Stimulated activated naive CD8-positive, alpha-beta T cell treated with anti-CD3 and anti-CD28 coated beads, Interleukin-15, Interleukin-2, amounts not matched to agents 100 ng/mL and 50 ng/mL, for 24 hours (primary cell): ENCODE measurements around the gene DTYMK.

Experiments used
- H3K27ac Mint-ChIP-seq: one replicate; pipeline ENCODE4 v1.8.0; 2021; ENCODE audit warnings: mild to moderate bottlenecking, mixed read lengths
- H3K27me3 Mint-ChIP-seq: one replicate; pipeline ENCODE4 v1.8.0; 2021; ENCODE audit warnings: mixed read lengths
- H3K36me3 Mint-ChIP-seq: one replicate; pipeline ENCODE4 v1.8.0; 2021; ENCODE audit warnings: low read depth, mixed read lengths
- H3K4me1 Mint-ChIP-seq: one replicate; pipeline ENCODE4 v1.8.0; 2021; ENCODE audit warnings: low read depth, mixed read lengths
- H3K4me3 Mint-ChIP-seq: one replicate; pipeline ENCODE4 v1.8.0; 2021; ENCODE audit warnings: mild to moderate bottlenecking, mixed read lengths
- H3K9me3 Mint-ChIP-seq: one replicate; pipeline ENCODE4 v1.8.0; 2021; ENCODE audit warnings: mixed read lengths

Gene DTYMK

DNA sequence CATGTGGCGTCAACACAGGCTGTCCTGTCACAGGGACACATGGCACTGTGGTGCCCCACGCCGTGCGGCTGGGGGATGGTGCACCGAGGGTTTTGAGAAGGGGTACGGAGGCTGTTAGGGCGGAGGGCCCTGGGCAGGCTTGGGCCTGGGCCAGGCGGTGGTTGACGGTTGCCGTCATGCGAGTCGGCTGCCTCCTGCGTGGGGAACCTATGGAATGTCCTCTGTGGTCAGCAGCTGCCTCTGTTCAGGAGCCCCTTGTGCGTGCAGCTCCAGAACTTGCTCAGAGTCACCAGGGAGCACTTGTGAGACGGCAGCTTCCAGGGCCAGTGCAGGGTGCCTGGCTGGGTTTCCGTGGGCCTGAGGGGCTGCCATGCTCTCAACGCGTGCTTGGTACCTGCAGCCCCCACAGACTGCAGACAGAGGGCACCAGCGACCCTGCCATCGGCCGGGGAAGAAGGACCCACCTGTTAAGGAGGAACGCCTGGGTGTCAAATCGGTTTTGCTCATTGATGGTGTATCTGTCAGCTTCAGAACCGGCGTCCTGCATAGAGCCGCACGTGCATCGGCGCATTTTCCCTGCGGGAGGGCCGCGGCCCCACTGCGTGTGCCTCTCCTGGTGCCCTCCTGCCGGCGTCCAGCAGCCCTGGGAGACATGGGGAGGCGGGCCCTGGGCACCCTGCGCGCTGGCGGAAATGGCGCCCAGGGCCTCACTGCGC, 37.8 kb upstream of the DTYMK start:
- no peaks in the 10 kb centered on the region for H3K9me3 Mint-ChIP-seq
- no peaks in the 10 kb centered on the region for H3K27me3 Mint-ChIP-seq
- no peak overlapping the region for H3K4me3 Mint-ChIP-seq
- H3K36me3 Mint-ChIP-seq: peaks cover 40% of the 10 kb centered on the region
- no peak overlapping the region for H3K27ac Mint-ChIP-seq
- H3K4me1 Mint-ChIP-seq: peaks cover 3% of the 10 kb centered on the region

DNA sequence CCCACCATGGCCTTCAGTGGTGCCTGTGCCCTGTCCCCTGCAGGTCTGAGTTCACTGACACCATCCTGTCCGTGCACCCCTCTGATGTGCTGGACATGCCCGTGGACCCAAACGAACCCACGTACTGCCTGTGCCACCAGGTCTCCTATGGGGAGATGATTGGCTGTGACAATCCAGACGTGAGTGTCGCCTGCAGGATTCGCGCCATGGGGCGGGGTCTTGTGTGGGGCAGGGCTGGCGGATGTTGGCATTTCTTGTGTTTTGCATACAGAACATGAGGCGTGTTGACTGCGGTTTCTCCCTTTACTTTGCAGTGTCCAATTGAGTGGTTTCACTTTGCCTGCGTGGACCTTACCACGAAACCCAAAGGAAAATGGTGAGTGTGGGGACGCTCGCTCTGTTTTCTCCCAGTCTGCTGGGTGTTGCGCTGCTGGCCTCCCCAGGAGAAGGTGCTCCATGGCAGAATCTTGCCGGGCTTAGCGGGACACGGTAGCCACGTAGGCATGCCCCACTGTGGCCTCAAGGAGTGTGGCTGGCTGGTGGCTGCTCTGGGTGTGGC, 36.4 kb upstream of the DTYMK start:
- no peak overlapping the region for H3K27ac Mint-ChIP-seq
- peaks cover 41% of the 10 kb centered on the region for H3K36me3 Mint-ChIP-seq
- H3K4me1 Mint-ChIP-seq: no peaks in the 10 kb centered on the region
- no peak overlapping the region for H3K4me3 Mint-ChIP-seq
- no peaks in the 10 kb centered on the region for H3K27me3 Mint-ChIP-seq
- no peaks in the 10 kb centered on the region for H3K9me3 Mint-ChIP-seq

DNA sequence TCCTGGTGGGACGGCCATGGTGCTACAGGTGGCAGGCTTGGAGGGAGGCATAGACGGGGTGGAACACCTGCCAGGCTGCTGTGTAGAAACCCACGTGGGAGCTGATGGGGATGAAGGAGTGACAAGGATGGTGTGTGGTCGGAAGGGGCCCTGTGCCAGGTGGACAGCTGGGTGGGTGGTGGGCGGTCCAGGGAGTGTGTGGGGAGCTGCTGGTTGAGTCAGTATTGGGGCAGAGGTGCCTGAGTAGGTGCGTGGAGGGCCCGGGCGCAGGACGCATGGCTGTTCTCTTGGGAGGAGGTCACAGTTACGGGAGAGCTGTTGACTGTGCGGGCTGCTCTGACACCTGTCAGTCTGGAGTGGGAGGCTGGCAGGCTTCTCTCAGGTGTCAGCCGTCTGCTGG, 35.2 kb upstream of the DTYMK start:
- H3K4me3 Mint-ChIP-seq: no peak overlapping the region
- peaks cover 49% of the 10 kb centered on the region for H3K36me3 Mint-ChIP-seq

DNA sequence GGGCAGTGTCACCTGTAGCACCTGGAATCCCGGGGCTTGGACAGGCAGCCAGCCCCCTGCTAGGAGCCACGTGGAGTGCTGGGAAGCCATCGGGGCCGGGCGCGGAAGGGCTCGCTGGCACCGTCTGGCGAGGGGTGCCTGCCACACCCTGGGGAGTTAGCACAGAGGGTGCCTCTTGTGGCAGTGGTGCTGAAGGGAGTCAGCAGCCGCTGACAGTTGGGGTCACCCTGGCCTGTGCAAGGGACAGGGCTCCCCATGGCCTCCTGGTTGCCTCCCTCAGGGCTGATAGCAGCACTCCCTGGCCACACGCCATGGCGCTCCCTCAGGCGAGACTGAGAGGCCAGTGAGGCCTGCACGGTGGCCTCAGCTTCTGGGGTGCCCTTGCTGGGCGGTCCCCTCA, 33.9 kb upstream of the DTYMK start:
- no peak overlapping the region for H3K4me3 Mint-ChIP-seq
- peaks cover 50% of the 10 kb centered on the region for H3K36me3 Mint-ChIP-seq
- H3K27ac Mint-ChIP-seq: no peak overlapping the region
- H3K9me3 Mint-ChIP-seq: no peaks in the 10 kb centered on the region
- no peaks in the 10 kb centered on the region for H3K27me3 Mint-ChIP-seq
- H3K4me1 Mint-ChIP-seq: no peaks in the 10 kb centered on the region

More for the DNA sequence above, 35.2 kb upstream of the DTYMK start:
- no peaks in the 10 kb centered on the region for H3K27me3 Mint-ChIP-seq
- peak overlapping the region; percentile 31 for H3K27ac Mint-ChIP-seq
- no peaks in the 10 kb centered on the region for H3K9me3 Mint-ChIP-seq
- no peaks in the 10 kb centered on the region for H3K4me1 Mint-ChIP-seq

DNA sequence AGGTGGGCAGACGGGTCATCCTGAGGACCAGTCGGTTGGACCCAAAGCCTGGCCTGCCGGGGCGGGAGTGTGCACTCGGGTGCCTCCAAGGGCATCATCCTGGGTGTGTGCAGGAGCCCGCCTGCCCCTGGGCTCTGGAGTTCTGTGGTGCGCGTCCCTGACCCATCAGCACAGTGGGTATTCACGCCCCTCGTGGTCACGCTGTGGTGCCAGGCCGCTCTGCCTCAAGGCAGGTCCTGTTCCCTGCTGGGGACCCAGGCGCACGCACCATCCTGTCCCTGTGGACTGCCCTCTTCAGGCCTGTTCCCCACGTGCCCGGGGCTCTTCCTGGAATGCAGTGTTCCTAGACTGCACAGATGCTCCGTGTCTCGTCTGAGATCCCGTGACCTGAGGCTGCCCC, 33.5 kb upstream of the DTYMK start:
- H3K27me3 Mint-ChIP-seq: no peaks in the 10 kb centered on the region
- H3K27ac Mint-ChIP-seq: no peak overlapping the region
- H3K36me3 Mint-ChIP-seq: peaks cover 48% of the 10 kb centered on the region
- H3K9me3 Mint-ChIP-seq: no peaks in the 10 kb centered on the region
- H3K4me1 Mint-ChIP-seq: no peaks in the 10 kb centered on the region
- H3K4me3 Mint-ChIP-seq: no peak overlapping the region

DNA sequence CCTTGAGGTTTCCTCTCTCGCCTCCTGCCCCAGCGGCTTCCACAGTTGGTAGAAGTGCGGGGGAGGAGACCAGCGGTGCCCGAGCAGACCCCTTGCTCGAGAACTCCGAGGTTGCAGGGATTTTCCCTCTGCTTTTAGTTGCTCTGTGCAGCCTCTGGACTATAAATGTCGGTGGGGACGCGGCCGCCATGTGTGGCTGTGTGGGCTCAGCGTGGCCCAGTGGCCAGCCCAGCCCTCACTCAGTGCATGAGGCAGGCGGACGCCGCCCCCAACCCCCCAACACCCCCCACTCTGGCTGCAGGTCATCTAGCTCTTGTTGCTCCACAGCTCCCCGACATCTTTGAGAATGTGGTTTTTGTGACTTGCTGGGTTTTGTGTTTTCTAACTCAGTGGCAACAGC, 32.5 kb upstream of the DTYMK start:
- H3K4me1 Mint-ChIP-seq: no peaks in the 10 kb centered on the region
- peaks cover 53% of the 10 kb centered on the region for H3K36me3 Mint-ChIP-seq
- no peaks in the 10 kb centered on the region for H3K27me3 Mint-ChIP-seq
- no peaks in the 10 kb centered on the region for H3K9me3 Mint-ChIP-seq
- no peak overlapping the region for H3K27ac Mint-ChIP-seq
- H3K4me3 Mint-ChIP-seq: no peak overlapping the region

DNA sequence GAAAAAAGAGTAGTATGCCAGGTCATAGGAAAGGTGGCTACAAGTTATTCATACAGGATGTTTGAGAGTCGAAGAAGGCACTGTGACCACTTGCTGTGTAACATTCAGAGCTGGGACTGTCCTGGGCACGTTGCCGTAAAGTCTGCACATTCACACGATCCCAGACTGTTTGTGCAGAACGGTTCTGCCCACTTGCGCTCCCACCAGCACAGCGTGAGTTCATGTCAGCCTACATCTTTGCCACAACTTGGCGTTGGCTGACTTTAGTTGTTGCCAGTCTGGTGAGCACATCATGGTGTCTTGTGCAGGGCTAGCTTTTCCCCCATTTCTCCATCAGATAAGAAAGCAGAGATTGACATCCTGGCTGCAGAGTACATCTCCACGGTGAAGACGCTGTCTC, 22.3 kb upstream of the DTYMK start:
- H3K4me1 Mint-ChIP-seq: peaks cover 6% of the 10 kb centered on the region
- no peak overlapping the region for H3K27ac Mint-ChIP-seq
- H3K9me3 Mint-ChIP-seq: no peaks in the 10 kb centered on the region
- H3K27me3 Mint-ChIP-seq: no peaks in the 10 kb centered on the region
- H3K36me3 Mint-ChIP-seq: peaks cover 73% of the 10 kb centered on the region
- no peak overlapping the region for H3K4me3 Mint-ChIP-seq

DNA sequence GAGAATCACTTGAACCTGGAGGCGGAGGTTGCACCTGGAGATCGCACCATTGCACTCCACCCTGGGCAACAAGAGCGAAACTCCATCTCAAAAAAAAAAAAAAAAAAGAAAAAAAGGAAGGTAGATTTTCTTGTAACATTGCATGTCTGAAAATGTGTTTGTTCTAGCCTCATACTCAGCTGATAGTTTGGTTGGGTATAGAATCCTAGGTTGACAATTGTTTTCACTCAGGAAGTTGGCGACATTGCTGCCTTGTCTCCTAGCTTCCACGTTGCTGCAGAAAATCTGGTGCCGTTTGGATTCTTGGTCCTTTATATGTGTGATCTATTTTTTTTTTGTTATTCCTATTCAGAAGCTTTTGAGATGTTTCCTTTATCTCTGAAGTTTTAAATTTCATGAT, 19.9 kb upstream of the DTYMK start:
- no peaks in the 10 kb centered on the region for H3K27me3 Mint-ChIP-seq
- peaks cover 17% of the 10 kb centered on the region for H3K4me1 Mint-ChIP-seq
- no peak overlapping the region for H3K4me3 Mint-ChIP-seq
- no peaks in the 10 kb centered on the region for H3K9me3 Mint-ChIP-seq
- H3K36me3 Mint-ChIP-seq: peaks cover 63% of the 10 kb centered on the region
- no peak overlapping the region for H3K27ac Mint-ChIP-seq

DNA sequence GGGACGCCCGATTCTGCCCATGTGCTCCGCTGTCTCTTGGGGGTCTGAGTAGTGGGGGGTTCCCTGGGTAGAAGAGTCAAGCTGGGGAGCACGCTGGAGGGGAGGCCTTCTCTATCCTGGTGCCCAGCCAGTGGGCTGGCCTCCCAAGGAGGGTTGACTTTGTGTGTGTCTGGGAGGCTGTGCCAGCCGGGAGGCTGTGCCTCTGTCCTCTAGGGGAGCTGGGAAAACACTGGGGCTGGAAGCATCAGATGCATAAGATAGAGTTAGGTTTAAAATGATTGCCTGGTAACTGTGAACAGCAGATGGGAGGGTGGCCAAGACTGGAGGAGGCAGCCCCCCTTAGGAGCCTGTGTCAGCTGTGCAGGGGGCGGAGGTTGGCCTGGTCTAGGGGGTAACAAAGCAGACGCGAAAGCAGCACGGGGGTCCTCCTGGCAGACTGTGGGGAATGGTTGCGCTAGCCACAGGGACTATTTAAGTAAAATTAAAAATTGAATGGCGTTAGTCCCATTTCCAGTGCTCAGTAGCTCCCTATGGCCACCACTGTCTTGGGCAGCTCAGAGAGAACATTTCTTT, 16.5 kb upstream of the DTYMK start:
- Mint-ChIP-seq H3K9me3 (no peaks in the 10 kb centered on the region), H3K27me3 (no peaks in the 10 kb centered on the region), H3K36me3 (peaks cover 43% of the 10 kb centered on the region), H3K4me1 (peaks cover 32% of the 10 kb centered on the region), H3K4me3 (peak overlapping the region; percentile 92), H3K27ac (peak overlapping the region; percentile 91)

DNA sequence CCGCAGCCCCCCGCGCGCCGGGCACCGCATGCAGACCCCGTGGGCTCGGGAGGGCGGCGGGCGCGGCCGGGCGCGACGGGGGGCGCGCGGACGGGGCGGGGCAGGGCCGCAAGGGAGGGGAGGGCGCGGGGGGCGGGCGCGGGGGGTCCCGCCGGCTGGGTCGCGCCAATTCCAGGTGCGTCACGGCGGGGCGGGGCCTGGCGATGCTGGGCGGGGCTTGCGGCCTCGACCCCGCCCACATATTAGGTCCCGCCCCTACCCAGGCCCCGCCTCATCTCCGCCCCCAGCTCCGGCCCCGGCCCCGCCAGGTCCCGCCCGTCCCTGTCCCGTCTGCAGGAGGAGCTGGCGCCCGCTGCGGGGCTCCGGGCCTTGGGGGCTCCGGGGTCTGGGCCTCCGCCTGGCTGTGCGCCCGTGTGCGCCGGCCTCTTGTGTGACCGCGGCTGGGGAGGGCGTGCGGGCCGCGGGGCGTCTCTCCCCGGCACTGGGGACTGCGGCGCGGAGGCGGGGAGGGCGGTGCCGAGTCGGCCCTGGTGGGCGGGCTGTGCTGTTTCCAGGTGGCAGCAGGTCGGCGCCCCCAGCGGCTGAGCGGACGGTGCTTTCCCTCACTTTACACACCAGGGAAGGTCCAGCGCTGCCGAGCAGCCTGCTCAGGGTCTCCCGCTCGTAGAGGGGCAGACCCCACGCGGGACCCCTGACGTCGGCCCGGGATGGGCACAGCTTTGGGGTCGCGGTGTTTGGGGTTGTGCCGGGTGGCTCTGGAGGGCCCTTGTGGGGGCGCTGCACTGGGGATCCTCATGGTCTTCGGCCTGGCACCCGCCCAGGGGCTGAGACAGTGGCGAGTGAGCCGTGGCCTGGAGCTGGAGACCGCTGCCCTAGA, 15.8 kb upstream of the DTYMK start:
- Mint-ChIP-seq H3K9me3 (no peaks in the 10 kb centered on the region), H3K4me3 (peak overlapping the region; percentile 92), H3K27ac (peak overlapping the region; percentile 91), H3K27me3 (no peaks in the 10 kb centered on the region), H3K4me1 (peaks cover 32% of the 10 kb centered on the region), H3K36me3 (peaks cover 39% of the 10 kb centered on the region)

DNA sequence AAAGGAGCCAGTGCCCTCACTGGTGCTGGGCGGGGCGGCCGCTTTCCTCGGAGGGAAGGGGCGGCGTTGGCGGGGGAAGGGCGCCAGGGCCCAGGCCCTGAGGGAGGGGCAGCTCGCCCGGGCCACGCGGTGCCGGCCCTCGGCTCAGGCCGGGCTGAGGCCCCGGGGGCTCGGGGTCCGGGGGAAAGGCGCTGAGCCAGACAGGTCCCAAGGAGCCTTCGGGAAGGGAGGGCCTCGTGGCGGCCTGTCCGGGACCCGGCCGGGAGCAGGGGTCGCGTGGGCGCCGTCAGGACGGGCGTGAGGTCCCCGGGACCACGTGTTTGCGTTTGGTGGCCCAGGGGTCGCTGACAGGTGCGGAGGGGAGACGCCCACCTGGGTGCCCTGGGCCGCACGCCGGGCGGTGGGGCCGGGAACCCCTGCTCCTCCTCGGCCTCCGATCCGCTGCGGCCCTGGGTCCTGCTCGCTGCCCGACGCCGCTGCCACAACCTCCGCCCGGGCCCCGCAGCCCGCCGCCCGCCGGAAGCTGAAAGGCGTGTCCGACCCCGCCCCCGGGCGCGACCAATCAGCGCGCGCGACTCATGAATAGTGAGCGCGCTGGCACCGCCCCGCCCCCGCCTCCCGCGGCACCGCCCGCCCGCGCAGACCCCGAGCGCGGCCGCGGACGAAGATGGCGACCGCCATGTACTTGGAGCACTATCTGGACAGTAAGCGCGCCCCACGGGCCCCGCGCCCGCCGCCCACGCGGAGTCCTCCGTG, 15.0 kb upstream of the DTYMK start, which contains the start of gene ING5:
Gene ING5, plus strand, starts transcription at position 641 of the 756 bp plus-strand sequence. Its CDS starts 27 bp downstream, at position 668.
- H3K27ac Mint-ChIP-seq: peak within 1 kb of the TSS; percentile 95
- H3K27me3 Mint-ChIP-seq: no peaks in the 10 kb centered on the region
- H3K4me1 Mint-ChIP-seq: peaks cover 32% of the 10 kb centered on the region
- peaks cover 31% of the 10 kb centered on the region for H3K36me3 Mint-ChIP-seq
- H3K4me3 Mint-ChIP-seq: peak within 1 kb of the TSS; percentile 92
- H3K9me3 Mint-ChIP-seq: no peaks in the 10 kb centered on the region

DNA sequence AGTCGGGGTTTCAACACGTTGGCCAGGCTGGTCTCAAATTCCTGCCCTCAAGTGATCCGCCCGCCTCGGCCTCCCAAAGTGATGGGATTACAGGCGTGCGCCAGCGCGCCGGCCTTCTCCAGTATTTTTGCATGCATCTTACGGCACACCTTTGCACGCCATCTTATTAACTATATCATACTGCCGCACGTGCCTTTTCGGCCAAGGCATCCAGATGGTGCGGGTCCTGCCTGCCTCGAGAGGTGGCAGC, 14.5 kb upstream of the DTYMK start:
- Mint-ChIP-seq H3K36me3 (peaks cover 26% of the 10 kb centered on the region), H3K4me3 (peak overlapping the region; percentile 91), H3K4me1 (peaks cover 32% of the 10 kb centered on the region), H3K27me3 (no peaks in the 10 kb centered on the region), H3K27ac (peak overlapping the region; percentile 95), H3K9me3 (no peaks in the 10 kb centered on the region)

DNA sequence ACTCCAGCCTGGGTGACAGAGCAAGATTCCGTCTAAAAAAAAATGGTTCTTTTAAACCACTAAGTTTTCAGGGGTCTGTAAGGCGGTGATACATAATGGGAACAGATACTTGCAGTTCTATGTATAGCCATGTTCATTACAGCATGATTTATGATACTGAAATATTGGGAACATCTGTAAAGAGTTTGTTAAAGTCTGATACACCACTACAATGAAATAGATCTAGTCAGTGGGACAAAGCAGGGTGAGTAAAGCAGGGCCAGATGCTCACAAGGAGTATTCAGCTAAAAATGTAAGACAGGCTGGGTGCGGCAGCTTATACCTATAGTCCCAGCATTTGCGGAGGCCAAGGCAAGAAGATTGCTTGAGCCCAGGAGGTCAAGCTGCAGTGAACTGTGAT, 9.0 kb upstream of the DTYMK start:
- Mint-ChIP-seq H3K9me3 (no peaks in the 10 kb centered on the region), H3K4me1 (peaks cover 13% of the 10 kb centered on the region), H3K27ac (no peak overlapping the region), H3K27me3 (no peaks in the 10 kb centered on the region), H3K4me3 (no peak overlapping the region), H3K36me3 (peaks cover 29% of the 10 kb centered on the region)

DNA sequence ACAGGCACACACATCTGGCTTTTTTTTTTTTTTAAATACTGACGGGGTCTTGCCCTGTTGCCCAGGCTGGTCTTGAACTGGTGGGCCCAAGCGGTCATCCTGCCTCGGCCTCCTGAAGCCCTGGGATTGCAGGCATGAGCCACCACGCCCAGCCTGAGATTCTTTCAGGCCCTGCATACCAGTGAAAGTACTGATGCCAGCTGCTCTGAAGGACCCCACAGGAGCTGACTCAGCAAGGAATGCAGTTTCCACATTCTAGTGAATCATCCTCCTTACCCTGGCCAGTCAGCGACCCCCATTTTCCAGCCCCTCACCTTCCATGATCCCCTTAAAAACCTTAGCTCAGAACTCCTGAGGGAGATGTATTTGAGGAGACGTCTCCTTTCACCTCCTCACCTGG, 5.8 kb upstream of the DTYMK start:
- Mint-ChIP-seq H3K27me3 (no peaks in the 10 kb centered on the region), H3K9me3 (no peaks in the 10 kb centered on the region), H3K4me1 (peaks cover 28% of the 10 kb centered on the region), H3K27ac (no peak overlapping the region), H3K4me3 (no peak overlapping the region), H3K36me3 (peaks cover 48% of the 10 kb centered on the region)
